ENCODE data around the gene TMEM208. TPM values are rescaled to one million over a fixed set of nuclear protein-coding genes. Genes with fewer than 3 reads are reported as not detected.
A peak's percentile ranks its signal among the peaks of the same experiment; 100 is the strongest.

The TMEM208 gene
- total and polyA plus RNA-seq, 2 of the 13 experiments (the other 11 are each of a cell fraction or from before 2014, with no cell fraction given) = 58.8 to 72.9 TPM

DNA sequence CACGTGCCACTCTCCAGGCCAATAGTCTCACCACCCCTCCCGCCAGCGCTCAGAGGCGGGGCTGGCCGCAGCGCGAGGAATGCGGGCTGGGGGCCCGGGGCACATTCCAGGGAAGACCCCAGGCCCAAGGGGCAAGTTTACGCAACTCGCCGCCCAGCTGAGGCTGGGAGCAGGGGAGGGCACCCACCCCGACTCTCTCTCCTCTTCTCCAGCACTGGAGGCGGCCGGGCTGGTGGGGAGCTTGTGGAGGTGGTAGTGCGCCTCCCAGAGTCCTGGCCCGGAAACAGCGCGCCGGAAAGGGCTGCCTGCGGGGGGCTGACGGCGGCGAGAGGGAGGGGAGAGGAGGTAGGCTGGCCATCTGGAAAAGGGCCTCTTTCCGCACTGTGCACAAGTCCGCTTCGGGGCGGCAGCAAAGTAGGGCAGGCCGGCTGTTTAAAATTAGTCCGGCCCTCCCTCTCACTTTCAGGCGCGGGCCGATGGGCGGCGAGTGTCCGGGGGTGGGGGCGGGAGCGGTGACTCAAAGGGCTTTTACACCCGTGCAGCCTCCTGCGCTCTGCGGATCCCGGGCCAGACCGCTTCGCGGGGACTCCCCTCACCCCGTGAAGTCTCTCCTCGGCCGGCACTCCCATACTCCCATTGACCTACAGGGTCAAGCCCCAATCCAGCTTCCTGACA, 19.3 kb downstream of the TMEM208 start (continued):
- TF ChIP-seq ZBTB20 (CRISPR knock-in tag; IDR thresholded peaks at IDR 0.05; ENCODE audit: borderline replicate concordance, low read depth) = peak; percentile 83
- peak; percentile 81 for TF ChIP-seq HOMEZ (CRISPR knock-in tag; IDR thresholded peaks at IDR 0.05; ENCODE audit: low read depth)
- peak; percentile 11; the same call in 1 of the 2 replicates for TF ChIP-seq PBX2 (CRISPR knock-in tag; IDR thresholded peaks at IDR 0.05)
- TF ChIP-seq HES4 (CRISPR knock-in tag; IDR thresholded peaks at IDR 0.05; ENCODE audit: borderline replicate concordance) = no peak
- no peak; the same call in 1 of the 2 replicates for TF ChIP-seq NCOR1 (IDR thresholded peaks at IDR 0.05; ENCODE audit: borderline replicate concordance, low read length)
- peak; percentile 76 for TF ChIP-seq ASH2L (IDR thresholded peaks at IDR 0.05; ENCODE audit: insufficient read length, low read depth, low read length)
- TF ChIP-seq ZNF143 (CRISPR knock-in tag; IDR thresholded peaks at IDR 0.05) = 0 out of 2 replicates have a peak, but pooled peaks have one; percentile 51
- TF ChIP-seq ZNF558 (CRISPR knock-in tag; IDR thresholded peaks at IDR 0.05; ENCODE audit: borderline replicate concordance) = peak; percentile 96; the same call in 1 of the 2 replicates
- TF ChIP-seq NFIB (CRISPR knock-in tag; IDR thresholded peaks at IDR 0.05; ENCODE audit: borderline replicate concordance) = no peak
- TF ChIP-seq KLF13 (CRISPR knock-in tag; IDR thresholded peaks at IDR 0.05) = peak; percentile 39; the same call in 1 of the 2 replicates
- TF ChIP-seq KAT7 (CRISPR knock-in tag; IDR thresholded peaks at IDR 0.05; ENCODE audit: borderline replicate concordance) = no peak
- TF ChIP-seq NPAS2 (CRISPR knock-in tag; IDR thresholded peaks at IDR 0.05; ENCODE audit: borderline replicate concordance) = no peak; the same call in 1 of the 2 replicates
- peak; percentile 58; the same call in 1 of the 2 replicates for TF ChIP-seq ZBTB43 (CRISPR knock-in tag; conservative IDR thresholded peaks at IDR 0.05)
- peak; percentile 90; the same call in 1 of the 2 replicates for TF ChIP-seq ZNF619 (CRISPR knock-in tag; IDR thresholded peaks at IDR 0.05)
- TF ChIP-seq ZNF280D (CRISPR knock-in tag; IDR thresholded peaks at IDR 0.05) = peak; percentile 94
- TF ChIP-seq, protein P1, sequence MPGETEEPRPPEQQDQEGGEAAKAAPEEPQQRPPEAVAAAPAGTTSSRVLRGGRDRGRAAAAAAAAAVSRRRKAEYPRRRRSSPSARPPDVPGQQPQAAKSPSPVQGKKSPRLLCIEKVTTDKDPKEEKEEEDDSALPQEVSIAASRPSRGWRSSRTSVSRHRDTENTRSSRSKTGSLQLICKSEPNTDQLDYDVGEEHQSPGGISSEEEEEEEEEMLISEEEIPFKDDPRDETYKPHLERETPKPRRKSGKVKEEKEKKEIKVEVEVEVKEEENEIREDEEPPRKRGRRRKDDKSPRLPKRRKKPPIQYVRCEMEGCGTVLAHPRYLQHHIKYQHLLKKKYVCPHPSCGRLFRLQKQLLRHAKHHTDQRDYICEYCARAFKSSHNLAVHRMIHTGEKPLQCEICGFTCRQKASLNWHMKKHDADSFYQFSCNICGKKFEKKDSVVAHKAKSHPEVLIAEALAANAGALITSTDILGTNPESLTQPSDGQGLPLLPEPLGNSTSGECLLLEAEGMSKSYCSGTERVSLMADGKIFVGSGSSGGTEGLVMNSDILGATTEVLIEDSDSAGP (CRISPR knock-in tag; IDR thresholded peaks at IDR 0.05; ENCODE audit: borderline replicate concordance) = peak; percentile 94
- TF ChIP-seq ZNF431 (CRISPR knock-in tag; IDR thresholded peaks at IDR 0.05; ENCODE audit: borderline replicate concordance, low read depth) = peak; percentile 95
- peak; percentile 95 for TF ChIP-seq ZNF605 (CRISPR knock-in tag; IDR thresholded peaks at IDR 0.05)
- no peak for TF ChIP-seq ZNF101 (CRISPR knock-in tag; IDR thresholded peaks at IDR 0.05; ENCODE audit: borderline replicate concordance, low read depth)
- peak; percentile 94 for TF ChIP-seq SP4 (CRISPR knock-in tag; IDR thresholded peaks at IDR 0.05)

Measured in HepG2 (cell line).